ENCODE data around the gene FLACC1.

FLACC1 gene

GRCh38 chr2:201285499-201285898 lies 71.6 kb downstream of the FLACC1 start:
- in situ Hi-C loops (cut with MboI; ENCODE audit: low pct_unique_long_range_greater_than_20kb, low sequenced_read_pairs, unreplicated experiment), result no loop called here
- no peak for TF ChIP-seq CTCF (IDR thresholded peaks at IDR 0.05; ENCODE audit: extremely low read depth, insufficient read depth, missing control alignments)
- no peak for DNase-seq (ENCODE audit: low spot score)

GRCh38 chr2:201280191-201281040 lies 76.7 kb downstream of the FLACC1 start:
- TF ChIP-seq CTCF (IDR thresholded peaks at IDR 0.05; ENCODE audit: extremely low read depth, insufficient read depth, missing control alignments), result no peak
- DNase-seq (ENCODE audit: low spot score), result no peak
- in situ Hi-C loops (cut with MboI; ENCODE audit: low pct_unique_long_range_greater_than_20kb, low sequenced_read_pairs, unreplicated experiment), result no loop called here

- DNase-seq (ENCODE audit: low spot score), result no peak
- in situ Hi-C loops (cut with MboI; ENCODE audit: low pct_unique_long_range_greater_than_20kb, low sequenced_read_pairs, unreplicated experiment), result no loop called here
- no peak for TF ChIP-seq CTCF (IDR thresholded peaks at IDR 0.05; ENCODE audit: extremely low read depth, insufficient read depth, missing control alignments)
Measured at GRCh38 chr2:201279079-201279478, 78.1 kb downstream of the FLACC1 start.

GRCh38 chr2:201276511-201276910 lies 80.6 kb downstream of the FLACC1 start:
- no peak for TF ChIP-seq CTCF (IDR thresholded peaks at IDR 0.05; ENCODE audit: extremely low read depth, insufficient read depth, missing control alignments)
- DNase-seq (ENCODE audit: low spot score), result no peak
- in situ Hi-C loops (cut with MboI; ENCODE audit: low pct_unique_long_range_greater_than_20kb, low sequenced_read_pairs, unreplicated experiment), result no loop called here

- no peak for TF ChIP-seq CTCF (IDR thresholded peaks at IDR 0.05; ENCODE audit: extremely low read depth, insufficient read depth, missing control alignments)
- in situ Hi-C loops (cut with MboI; ENCODE audit: low pct_unique_long_range_greater_than_20kb, low sequenced_read_pairs, unreplicated experiment), result no loop called here
- DNase-seq (ENCODE audit: low spot score), result no peak
Measured at GRCh38 chr2:201275990-201276389, 81.2 kb downstream of the FLACC1 start.

- no peak for DNase-seq (ENCODE audit: low spot score)
- no peak for TF ChIP-seq CTCF (IDR thresholded peaks at IDR 0.05; ENCODE audit: extremely low read depth, insufficient read depth, missing control alignments)
- in situ Hi-C loops (cut with MboI; ENCODE audit: low pct_unique_long_range_greater_than_20kb, low sequenced_read_pairs, unreplicated experiment), result no loop called here
Measured at GRCh38 chr2:201275069-201275468, 82.1 kb downstream of the FLACC1 start.
